Measurements from ENCODE around the gene FLOT1.

Gene FLOT1

GRCh38 chr6:30678964-30679726, 63.3 kb downstream of the FLOT1 start:
- DNase-seq, result no peak
